SH-SY5Y (cell line): ENCODE results near the gene MFN1.

ENCODE experiments used
- GATA2 ChIP-seq: IDR thresholded peaks from 2 replicates; pipeline ENCODE4 v1.6.1; 2011; ENCODE audit warnings: mild to moderate bottlenecking, low read depth, low read length
- GATA3 ChIP-seq: IDR thresholded peaks from 2 replicates; pipeline ENCODE4 v1.6.1; 2011; ENCODE audit warnings: low read depth, mild to moderate bottlenecking, low read length, moderate library complexity

- TF ChIP-seq GATA2 (no peak), GATA3 (no peak)
Observed at GRCh38 chr3:179416681-179417080, 69.2 kb downstream of the MFN1 start.
